Measurements from ENCODE around the gene MYL3. TPM values are rescaled to one million over a fixed set of nuclear protein-coding genes. Genes with fewer than 3 reads are reported as not detected.

MYL3 gene
- polyA plus RNA-seq, 1 donor from 2014 or later: 2.1 TPM

GRCh38 chr3:46868287-46868686, 5.0 kb upstream of the MYL3 start:
- no peak for TF ChIP-seq REST (IDR thresholded peaks at IDR 0.05; ENCODE audit: borderline replicate concordance)
- no peak for TF ChIP-seq MXI1 (conservative IDR thresholded peaks at IDR 0.05; ENCODE audit: poor library complexity, severe bottlenecking)
- TF ChIP-seq EZH2 (IDR thresholded peaks at IDR 0.05; ENCODE audit: borderline replicate concordance, insufficient read depth, low read length, poor library complexity, severe bottlenecking): no peak
- no peak for TF ChIP-seq RAD21 (conservative IDR thresholded peaks at IDR 0.05)
- TF ChIP-seq EP300 (conservative IDR thresholded peaks at IDR 0.05; ENCODE audit: poor library complexity, severe bottlenecking): no peak
- no peaks in the 10 kb centered on the region for H3F3A ChIP-seq (ENCODE audit: insufficient read depth, low read length, poor library complexity, severe bottlenecking)
- no peaks in the 10 kb centered on the region for H3K9me2 ChIP-seq (ENCODE audit: insufficient read depth, low read length)
- no peaks in the 10 kb centered on the region for H4K20me1 ChIP-seq (ENCODE audit: insufficient read depth)
- no peaks in the 10 kb centered on the region for H3K9me3 ChIP-seq (ENCODE audit: low read length)
- no peak overlapping the region for H2AFZ ChIP-seq (ENCODE audit: low read depth, low read length)
- no peaks in the 10 kb centered on the region for H3K36me3 ChIP-seq (ENCODE audit: insufficient read depth, low read length)
- H3K27ac ChIP-seq (ENCODE audit: low read length): no peak overlapping the region
- no peak overlapping the region for H3K4me2 ChIP-seq (ENCODE audit: low read length)
- no peaks in the 10 kb centered on the region for H3K79me2 ChIP-seq (replicated peaks; ENCODE audit: insufficient read depth, low read length)
- H3K9ac ChIP-seq (ENCODE audit: low read length): no peak overlapping the region
- no peak overlapping the region for H3K4me3 ChIP-seq (ENCODE audit: low read length)
- no peaks in the 10 kb centered on the region for H3K27me3 ChIP-seq (ENCODE audit: insufficient read depth, low read depth, low read length)

- Histone ChIP-seq H3K4me2 (ENCODE audit: low read length) (no peak overlapping the region), H3K27me3 (ENCODE audit: insufficient read depth, low read depth, low read length) (no peaks in the 10 kb centered on the region), H3K36me3 (ENCODE audit: insufficient read depth, low read length) (no peaks in the 10 kb centered on the region), H3F3A (ENCODE audit: insufficient read depth, low read length, poor library complexity, severe bottlenecking) (no peaks in the 10 kb centered on the region), H4K20me1 (ENCODE audit: insufficient read depth) (no peaks in the 10 kb centered on the region), H3K9me3 (ENCODE audit: low read length) (no peaks in the 10 kb centered on the region), H3K9me2 (ENCODE audit: insufficient read depth, low read length) (no peaks in the 10 kb centered on the region), H2AFZ (ENCODE audit: low read depth, low read length) (no peak overlapping the region), H3K4me3 (ENCODE audit: low read length) (no peak overlapping the region), H3K27ac (ENCODE audit: low read length) (no peak overlapping the region), H3K9ac (ENCODE audit: low read length) (no peak overlapping the region), H3K79me2 (replicated peaks; ENCODE audit: insufficient read depth, low read length) (no peaks in the 10 kb centered on the region)
- TF ChIP-seq RAD21 (conservative IDR thresholded peaks at IDR 0.05): no peak
- no peak for TF ChIP-seq EZH2 (IDR thresholded peaks at IDR 0.05; ENCODE audit: borderline replicate concordance, insufficient read depth, low read length, poor library complexity, severe bottlenecking)
- TF ChIP-seq REST (IDR thresholded peaks at IDR 0.05; ENCODE audit: borderline replicate concordance): no peak
- TF ChIP-seq POLR2AphosphoS5 (IDR thresholded peaks at IDR 0.05): no peak
- TF ChIP-seq CTCF (IDR thresholded peaks at IDR 0.05; ENCODE audit: poor library complexity, severe bottlenecking): no peak
- TF ChIP-seq EP300 (conservative IDR thresholded peaks at IDR 0.05; ENCODE audit: poor library complexity, severe bottlenecking): no peak
- no peak for TF ChIP-seq MXI1 (conservative IDR thresholded peaks at IDR 0.05; ENCODE audit: poor library complexity, severe bottlenecking)
- TF ChIP-seq SMC3 (conservative IDR thresholded peaks at IDR 0.05; ENCODE audit: poor library complexity): no peak
- no peak for TF ChIP-seq TAF1 (IDR thresholded peaks at IDR 0.05; ENCODE audit: low read depth)
Measured at GRCh38 chr3:46867550-46867898, 4.3 kb upstream of the MYL3 start.

Data from neural cell (in vitro differentiated cells).